ENCODE results near the gene NLGN4Y.

DNA sequence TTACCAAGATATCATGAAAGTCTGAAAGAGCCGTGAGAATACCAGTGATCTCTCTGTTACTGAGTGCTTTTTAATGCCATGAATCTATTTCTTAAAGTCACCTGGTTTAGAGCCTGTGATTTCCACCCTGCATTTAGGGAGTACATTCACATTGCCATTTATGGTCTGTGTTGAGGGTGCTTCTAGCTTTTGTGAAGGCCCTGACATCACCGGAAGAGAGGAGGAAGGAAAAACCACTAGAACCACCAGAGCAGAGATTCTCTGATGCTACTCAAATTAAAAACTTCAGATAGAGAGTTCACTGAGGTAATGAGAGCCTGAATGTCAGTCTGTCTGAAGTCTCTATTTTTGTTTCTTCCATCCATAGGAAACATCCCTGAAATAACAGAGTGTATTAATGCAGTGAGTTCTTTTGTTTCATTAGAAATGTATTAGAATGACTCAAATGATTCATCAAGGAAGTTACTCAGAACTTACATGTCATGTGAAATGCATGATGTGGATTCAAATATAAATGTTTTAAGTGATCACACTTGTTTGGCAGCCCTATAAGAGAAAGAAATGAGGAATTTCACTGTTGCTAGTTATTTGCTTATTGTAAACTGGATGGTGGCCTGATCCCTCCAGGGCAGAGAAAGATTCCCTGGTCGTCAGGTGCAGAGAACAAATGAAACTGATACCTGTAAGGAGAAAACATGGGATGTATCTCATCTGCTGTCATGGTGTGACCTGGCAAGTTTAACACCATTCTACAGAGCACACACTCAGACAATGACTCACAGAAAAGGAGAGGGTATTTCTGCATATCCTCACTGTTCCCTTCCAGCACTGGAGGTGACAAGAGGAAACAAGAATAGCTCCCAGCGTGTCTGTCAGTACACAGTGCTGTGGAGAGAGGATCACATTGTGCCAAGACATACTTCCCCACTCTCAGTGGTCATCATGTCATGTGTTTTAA lies 310.1 kb downstream of the NLGN4Y start:
- no peak for TF ChIP-seq ZNF121 (CRISPR knock-in tag; IDR thresholded peaks at IDR 0.05)
- TF ChIP-seq, protein P1, sequence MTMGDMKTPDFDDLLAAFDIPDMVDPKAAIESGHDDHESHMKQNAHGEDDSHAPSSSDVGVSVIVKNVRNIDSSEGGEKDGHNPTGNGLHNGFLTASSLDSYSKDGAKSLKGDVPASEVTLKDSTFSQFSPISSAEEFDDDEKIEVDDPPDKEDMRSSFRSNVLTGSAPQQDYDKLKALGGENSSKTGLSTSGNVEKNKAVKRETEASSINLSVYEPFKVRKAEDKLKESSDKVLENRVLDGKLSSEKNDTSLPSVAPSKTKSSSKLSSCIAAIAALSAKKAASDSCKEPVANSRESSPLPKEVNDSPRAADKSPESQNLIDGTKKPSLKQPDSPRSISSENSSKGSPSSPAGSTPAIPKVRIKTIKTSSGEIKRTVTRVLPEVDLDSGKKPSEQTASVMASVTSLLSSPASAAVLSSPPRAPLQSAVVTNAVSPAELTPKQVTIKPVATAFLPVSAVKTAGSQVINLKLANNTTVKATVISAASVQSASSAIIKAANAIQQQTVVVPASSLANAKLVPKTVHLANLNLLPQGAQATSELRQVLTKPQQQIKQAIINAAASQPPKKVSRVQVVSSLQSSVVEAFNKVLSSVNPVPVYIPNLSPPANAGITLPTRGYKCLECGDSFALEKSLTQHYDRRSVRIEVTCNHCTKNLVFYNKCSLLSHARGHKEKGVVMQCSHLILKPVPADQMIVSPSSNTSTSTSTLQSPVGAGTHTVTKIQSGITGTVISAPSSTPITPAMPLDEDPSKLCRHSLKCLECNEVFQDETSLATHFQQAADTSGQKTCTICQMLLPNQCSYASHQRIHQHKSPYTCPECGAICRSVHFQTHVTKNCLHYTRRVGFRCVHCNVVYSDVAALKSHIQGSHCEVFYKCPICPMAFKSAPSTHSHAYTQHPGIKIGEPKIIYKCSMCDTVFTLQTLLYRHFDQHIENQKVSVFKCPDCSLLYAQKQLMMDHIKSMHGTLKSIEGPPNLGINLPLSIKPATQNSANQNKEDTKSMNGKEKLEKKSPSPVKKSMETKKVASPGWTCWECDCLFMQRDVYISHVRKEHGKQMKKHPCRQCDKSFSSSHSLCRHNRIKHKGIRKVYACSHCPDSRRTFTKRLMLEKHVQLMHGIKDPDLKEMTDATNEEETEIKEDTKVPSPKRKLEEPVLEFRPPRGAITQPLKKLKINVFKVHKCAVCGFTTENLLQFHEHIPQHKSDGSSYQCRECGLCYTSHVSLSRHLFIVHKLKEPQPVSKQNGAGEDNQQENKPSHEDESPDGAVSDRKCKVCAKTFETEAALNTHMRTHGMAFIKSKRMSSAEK (CRISPR knock-in tag; IDR thresholded peaks at IDR 0.05; ENCODE audit: borderline replicate concordance): no peak
- TF ChIP-seq, protein P2, sequence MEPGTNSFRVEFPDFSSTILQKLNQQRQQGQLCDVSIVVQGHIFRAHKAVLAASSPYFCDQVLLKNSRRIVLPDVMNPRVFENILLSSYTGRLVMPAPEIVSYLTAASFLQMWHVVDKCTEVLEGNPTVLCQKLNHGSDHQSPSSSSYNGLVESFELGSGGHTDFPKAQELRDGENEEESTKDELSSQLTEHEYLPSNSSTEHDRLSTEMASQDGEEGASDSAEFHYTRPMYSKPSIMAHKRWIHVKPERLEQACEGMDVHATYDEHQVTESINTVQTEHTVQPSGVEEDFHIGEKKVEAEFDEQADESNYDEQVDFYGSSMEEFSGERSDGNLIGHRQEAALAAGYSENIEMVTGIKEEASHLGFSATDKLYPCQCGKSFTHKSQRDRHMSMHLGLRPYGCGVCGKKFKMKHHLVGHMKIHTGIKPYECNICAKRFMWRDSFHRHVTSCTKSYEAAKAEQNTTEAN (CRISPR knock-in tag; IDR thresholded peaks at IDR 0.05): no peak
- TF ChIP-seq, protein P3, sequence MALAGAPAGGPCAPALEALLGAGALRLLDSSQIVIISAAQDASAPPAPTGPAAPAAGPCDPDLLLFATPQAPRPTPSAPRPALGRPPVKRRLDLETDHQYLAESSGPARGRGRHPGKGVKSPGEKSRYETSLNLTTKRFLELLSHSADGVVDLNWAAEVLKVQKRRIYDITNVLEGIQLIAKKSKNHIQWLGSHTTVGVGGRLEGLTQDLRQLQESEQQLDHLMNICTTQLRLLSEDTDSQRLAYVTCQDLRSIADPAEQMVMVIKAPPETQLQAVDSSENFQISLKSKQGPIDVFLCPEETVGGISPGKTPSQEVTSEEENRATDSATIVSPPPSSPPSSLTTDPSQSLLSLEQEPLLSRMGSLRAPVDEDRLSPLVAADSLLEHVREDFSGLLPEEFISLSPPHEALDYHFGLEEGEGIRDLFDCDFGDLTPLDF (CRISPR knock-in tag; IDR thresholded peaks at IDR 0.05): no peak
